Measurements from ENCODE around the gene ZNF32. TPM values are rescaled to one million over a fixed set of nuclear protein-coding genes. Genes with fewer than 3 reads are reported as not detected.

The ZNF32 gene
- total RNA-seq, 1 experiment from 2014 or later, result 23.9 TPM

DNA sequence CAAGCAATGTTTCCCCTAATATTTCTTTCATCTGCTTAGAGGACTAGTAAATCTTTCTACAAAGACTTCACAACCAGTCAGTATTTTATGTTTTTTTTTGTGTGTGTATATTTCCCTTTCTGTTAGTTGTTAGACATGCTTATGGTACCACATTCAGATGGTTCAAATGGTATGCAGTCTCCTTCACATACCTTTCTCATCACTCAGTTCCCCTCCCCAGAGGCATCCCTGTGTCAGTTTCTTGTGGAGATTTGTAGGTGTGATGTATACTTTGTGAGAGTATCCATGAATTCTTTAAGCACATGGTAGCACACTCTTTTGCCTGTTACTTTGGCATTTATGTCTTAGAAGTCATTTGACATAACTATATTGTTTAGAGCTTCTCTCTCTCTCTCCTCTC, 38.0 kb downstream of the ZNF32 start:
- CTCF ChIA-PET, result no interaction called here
- no peak for ATAC-seq
- DNase-seq (ENCODE audit: low spot score), result no peak
- Mint-ChIP-seq H3K36me3 (peaks cover 72% of the 10 kb centered on the region), H3K9me3 (peaks cover 32% of the 10 kb centered on the region), H3K4me1 (peaks cover 14% of the 10 kb centered on the region), H3K4me3 (no peak overlapping the region), H3K27ac (no peak overlapping the region), H3K27me3 (ENCODE audit: low read depth) (peaks cover 4% of the 10 kb centered on the region; the same call in 1 of the 2 replicates)
- TF ChIP-seq, protein P1, sequence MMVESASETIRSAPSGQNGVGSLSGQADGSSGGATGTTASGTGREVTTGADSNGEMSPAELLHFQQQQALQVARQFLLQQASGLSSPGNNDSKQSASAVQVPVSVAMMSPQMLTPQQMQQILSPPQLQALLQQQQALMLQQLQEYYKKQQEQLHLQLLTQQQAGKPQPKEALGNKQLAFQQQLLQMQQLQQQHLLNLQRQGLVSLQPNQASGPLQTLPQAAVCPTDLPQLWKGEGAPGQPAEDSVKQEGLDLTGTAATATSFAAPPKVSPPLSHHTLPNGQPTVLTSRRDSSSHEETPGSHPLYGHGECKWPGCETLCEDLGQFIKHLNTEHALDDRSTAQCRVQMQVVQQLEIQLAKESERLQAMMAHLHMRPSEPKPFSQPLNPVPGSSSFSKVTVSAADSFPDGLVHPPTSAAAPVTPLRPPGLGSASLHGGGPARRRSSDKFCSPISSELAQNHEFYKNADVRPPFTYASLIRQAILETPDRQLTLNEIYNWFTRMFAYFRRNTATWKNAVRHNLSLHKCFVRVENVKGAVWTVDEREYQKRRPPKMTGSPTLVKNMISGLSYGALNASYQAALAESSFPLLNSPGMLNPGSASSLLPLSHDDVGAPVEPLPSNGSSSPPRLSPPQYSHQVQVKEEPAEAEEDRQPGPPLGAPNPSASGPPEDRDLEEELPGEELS (CRISPR knock-in tag; IDR thresholded peaks at IDR 0.05), result no peak
- TF ChIP-seq, protein P2, sequence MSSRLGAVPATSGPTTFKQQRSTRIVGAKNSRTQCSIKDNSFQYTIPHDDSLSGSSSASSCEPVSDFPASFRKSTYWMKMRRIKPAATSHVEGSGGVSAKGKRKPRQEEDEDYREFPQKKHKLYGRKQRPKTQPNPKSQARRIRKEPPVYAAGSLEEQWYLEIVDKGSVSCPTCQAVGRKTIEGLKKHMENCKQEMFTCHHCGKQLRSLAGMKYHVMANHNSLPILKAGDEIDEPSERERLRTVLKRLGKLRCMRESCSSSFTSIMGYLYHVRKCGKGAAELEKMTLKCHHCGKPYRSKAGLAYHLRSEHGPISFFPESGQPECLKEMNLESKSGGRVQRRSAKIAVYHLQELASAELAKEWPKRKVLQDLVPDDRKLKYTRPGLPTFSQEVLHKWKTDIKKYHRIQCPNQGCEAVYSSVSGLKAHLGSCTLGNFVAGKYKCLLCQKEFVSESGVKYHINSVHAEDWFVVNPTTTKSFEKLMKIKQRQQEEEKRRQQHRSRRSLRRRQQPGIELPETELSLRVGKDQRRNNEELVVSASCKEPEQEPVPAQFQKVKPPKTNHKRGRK (CRISPR knock-in tag; IDR thresholded peaks at IDR 0.05; ENCODE audit: borderline replicate concordance), result no peak
- TF ChIP-seq RORB (CRISPR knock-in tag; IDR thresholded peaks at IDR 0.05) (no peak), ZNF416 (CRISPR knock-in tag; IDR thresholded peaks at IDR 0.05) (no peak), KAT7 (CRISPR knock-in tag; IDR thresholded peaks at IDR 0.05; ENCODE audit: borderline replicate concordance) (no peak), NFATC4 (CRISPR knock-in tag; IDR thresholded peaks at IDR 0.05) (no peak), HMGA2 (CRISPR knock-in tag; IDR thresholded peaks at IDR 0.05) (no peak), JUN (CRISPR knock-in tag; IDR thresholded peaks at IDR 0.05) (no peak)
- TF ChIP-seq, protein P3, sequence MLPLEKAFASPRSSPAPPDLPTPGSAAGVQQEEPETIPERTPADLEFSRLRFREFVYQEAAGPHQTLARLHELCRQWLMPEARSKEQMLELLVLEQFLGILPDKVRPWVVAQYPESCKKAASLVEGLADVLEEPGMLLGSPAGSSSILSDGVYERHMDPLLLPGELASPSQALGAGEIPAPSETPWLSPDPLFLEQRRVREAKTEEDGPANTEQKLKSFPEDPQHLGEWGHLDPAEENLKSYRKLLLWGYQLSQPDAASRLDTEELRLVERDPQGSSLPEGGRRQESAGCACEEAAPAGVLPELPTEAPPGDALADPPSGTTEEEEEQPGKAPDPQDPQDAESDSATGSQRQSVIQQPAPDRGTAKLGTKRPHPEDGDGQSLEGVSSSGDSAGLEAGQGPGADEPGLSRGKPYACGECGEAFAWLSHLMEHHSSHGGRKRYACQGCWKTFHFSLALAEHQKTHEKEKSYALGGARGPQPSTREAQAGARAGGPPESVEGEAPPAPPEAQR (CRISPR knock-in tag; IDR thresholded peaks at IDR 0.05), result no peak
- TF ChIP-seq, protein P4, sequence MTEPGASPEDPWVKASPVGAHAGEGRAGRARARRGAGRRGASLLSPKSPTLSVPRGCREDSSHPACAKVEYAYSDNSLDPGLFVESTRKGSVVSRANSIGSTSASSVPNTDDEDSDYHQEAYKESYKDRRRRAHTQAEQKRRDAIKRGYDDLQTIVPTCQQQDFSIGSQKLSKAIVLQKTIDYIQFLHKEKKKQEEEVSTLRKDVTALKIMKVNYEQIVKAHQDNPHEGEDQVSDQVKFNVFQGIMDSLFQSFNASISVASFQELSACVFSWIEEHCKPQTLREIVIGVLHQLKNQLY (CRISPR knock-in tag; IDR thresholded peaks at IDR 0.05), result no peak
- POLR2A ChIA-PET, result no interaction called here

DNA sequence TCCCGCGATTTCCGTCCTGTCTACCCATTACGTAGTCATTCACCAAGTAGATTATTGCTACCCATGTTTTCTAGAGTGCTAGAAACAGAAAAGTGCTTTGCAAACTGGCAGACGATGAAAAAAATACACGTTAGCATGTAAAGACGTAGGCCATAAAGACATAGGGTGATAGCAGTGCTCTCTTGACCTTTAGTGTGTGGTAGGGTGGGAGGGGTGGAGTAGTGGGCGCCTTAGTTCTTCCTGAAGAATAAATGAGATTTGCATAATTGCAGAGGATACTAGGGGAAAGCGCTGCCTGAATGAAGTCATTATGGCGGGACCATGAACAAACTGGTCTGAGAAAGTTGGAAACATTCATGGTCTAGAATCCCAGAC, 41.5 kb downstream of the ZNF32 start:
- Mint-ChIP-seq H3K27me3 (ENCODE audit: low read depth) (peaks cover 34% of the 10 kb centered on the region), H3K27ac (no peak overlapping the region)
- CTCF ChIA-PET, result no interaction called here
- TF ChIP-seq, protein P5, sequence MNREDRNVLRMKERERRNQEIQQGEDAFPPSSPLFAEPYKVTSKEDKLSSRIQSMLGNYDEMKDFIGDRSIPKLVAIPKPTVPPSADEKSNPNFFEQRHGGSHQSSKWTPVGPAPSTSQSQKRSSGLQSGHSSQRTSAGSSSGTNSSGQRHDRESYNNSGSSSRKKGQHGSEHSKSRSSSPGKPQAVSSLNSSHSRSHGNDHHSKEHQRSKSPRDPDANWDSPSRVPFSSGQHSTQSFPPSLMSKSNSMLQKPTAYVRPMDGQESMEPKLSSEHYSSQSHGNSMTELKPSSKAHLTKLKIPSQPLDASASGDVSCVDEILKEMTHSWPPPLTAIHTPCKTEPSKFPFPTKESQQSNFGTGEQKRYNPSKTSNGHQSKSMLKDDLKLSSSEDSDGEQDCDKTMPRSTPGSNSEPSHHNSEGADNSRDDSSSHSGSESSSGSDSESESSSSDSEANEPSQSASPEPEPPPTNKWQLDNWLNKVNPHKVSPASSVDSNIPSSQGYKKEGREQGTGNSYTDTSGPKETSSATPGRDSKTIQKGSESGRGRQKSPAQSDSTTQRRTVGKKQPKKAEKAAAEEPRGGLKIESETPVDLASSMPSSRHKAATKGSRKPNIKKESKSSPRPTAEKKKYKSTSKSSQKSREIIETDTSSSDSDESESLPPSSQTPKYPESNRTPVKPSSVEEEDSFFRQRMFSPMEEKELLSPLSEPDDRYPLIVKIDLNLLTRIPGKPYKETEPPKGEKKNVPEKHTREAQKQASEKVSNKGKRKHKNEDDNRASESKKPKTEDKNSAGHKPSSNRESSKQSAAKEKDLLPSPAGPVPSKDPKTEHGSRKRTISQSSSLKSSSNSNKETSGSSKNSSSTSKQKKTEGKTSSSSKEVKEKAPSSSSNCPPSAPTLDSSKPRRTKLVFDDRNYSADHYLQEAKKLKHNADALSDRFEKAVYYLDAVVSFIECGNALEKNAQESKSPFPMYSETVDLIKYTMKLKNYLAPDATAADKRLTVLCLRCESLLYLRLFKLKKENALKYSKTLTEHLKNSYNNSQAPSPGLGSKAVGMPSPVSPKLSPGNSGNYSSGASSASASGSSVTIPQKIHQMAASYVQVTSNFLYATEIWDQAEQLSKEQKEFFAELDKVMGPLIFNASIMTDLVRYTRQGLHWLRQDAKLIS (CRISPR knock-in tag; IDR thresholded peaks at IDR 0.05; ENCODE audit: borderline replicate concordance), result no peak
- TF ChIP-seq, protein P3 (CRISPR knock-in tag; IDR thresholded peaks at IDR 0.05), result no peak
- TF ChIP-seq NR3C1 (CRISPR knock-in tag; conservative IDR thresholded peaks at IDR 0.05; ENCODE audit: low read depth) (no peak), ZNF263 (CRISPR knock-in tag; IDR thresholded peaks at IDR 0.05; ENCODE audit: low read depth) (no peak), FOXP1 (CRISPR knock-in tag; IDR thresholded peaks at IDR 0.05; ENCODE audit: borderline replicate concordance) (no peak), TEAD1 (CRISPR knock-in tag; IDR thresholded peaks at IDR 0.05) (no peak), IRF2 (CRISPR knock-in tag; IDR thresholded peaks at IDR 0.05; ENCODE audit: borderline replicate concordance, low read depth) (no peak), ZNF219 (CRISPR knock-in tag; IDR thresholded peaks at IDR 0.05; ENCODE audit: borderline replicate concordance) (no peak), RORB (CRISPR knock-in tag; IDR thresholded peaks at IDR 0.05) (no peak), NFATC4 (CRISPR knock-in tag; IDR thresholded peaks at IDR 0.05) (no peak)
- TF ChIP-seq, protein P6, sequence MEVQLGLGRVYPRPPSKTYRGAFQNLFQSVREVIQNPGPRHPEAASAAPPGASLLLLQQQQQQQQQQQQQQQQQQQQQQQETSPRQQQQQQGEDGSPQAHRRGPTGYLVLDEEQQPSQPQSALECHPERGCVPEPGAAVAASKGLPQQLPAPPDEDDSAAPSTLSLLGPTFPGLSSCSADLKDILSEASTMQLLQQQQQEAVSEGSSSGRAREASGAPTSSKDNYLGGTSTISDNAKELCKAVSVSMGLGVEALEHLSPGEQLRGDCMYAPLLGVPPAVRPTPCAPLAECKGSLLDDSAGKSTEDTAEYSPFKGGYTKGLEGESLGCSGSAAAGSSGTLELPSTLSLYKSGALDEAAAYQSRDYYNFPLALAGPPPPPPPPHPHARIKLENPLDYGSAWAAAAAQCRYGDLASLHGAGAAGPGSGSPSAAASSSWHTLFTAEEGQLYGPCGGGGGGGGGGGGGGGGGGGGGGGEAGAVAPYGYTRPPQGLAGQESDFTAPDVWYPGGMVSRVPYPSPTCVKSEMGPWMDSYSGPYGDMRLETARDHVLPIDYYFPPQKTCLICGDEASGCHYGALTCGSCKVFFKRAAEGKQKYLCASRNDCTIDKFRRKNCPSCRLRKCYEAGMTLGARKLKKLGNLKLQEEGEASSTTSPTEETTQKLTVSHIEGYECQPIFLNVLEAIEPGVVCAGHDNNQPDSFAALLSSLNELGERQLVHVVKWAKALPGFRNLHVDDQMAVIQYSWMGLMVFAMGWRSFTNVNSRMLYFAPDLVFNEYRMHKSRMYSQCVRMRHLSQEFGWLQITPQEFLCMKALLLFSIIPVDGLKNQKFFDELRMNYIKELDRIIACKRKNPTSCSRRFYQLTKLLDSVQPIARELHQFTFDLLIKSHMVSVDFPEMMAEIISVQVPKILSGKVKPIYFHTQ (CRISPR knock-in tag; IDR thresholded peaks at IDR 0.05), result no peak
- TF ChIP-seq, protein P7, sequence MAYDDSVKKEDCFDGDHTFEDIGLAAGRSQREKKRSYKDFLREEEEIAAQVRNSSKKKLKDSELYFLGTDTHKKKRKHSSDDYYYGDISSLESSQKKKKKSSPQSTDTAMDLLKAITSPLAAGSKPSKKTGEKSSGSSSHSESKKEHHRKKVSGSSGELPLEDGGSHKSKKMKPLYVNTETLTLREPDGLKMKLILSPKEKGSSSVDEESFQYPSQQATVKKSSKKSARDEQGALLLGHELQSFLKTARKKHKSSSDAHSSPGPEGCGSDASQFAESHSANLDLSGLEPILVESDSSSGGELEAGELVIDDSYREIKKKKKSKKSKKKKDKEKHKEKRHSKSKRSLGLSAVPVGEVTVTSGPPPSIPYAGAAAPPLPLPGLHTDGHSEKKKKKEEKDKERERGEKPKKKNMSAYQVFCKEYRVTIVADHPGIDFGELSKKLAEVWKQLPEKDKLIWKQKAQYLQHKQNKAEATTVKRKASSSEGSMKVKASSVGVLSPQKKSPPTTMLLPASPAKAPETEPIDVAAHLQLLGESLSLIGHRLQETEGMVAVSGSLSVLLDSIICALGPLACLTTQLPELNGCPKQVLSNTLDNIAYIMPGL (CRISPR knock-in tag; IDR thresholded peaks at IDR 0.05), result no peak

More for the DNA sequence above, 41.5 kb downstream of the ZNF32 start:
- ATAC-seq, result no peak
- no peak for DNase-seq (ENCODE audit: low spot score)
- H3K9me3 Mint-ChIP-seq, result peaks cover 13% of the 10 kb centered on the region
- POLR2A ChIA-PET, result no interaction called here
- H3K36me3 Mint-ChIP-seq, result peaks cover 39% of the 10 kb centered on the region
- peaks cover 9% of the 10 kb centered on the region for H3K4me1 Mint-ChIP-seq
- peak overlapping the region; percentile 82 for H3K4me3 Mint-ChIP-seq

Data from WTC11 (cell line).